K562 (cell line): ENCODE measurements around the gene MPV17L2. TPM values are rescaled to one million over a fixed set of nuclear protein-coding genes. Genes with fewer than 3 reads are reported as not detected.
A peak's percentile ranks its signal among the peaks of the same experiment; 100 is the strongest.

Experiments
- C11orf30 ChIP-seq: fragments of 450-650 bp; IDR thresholded peaks from 2 replicates; pipeline ENCODE4 v1.6.1; 2016; ENCODE audit warnings: low read depth, mild to moderate bottlenecking
- CGGBP1 ChIP-seq: fragments of 250-450 bp; sonication (Bioruptor Pico); IDR thresholded peaks from 2 replicates; pipeline ENCODE4 v1.9.0; 2021; ENCODE audit warnings: mild to moderate bottlenecking
- CHD2 ChIP-seq: IDR thresholded peaks from 2 replicates; pipeline ENCODE4 v1.6.1; 2011; ENCODE audit warnings: low read depth, low read length
- E2F6 ChIP-seq, 2 experiments: IDR thresholded peaks; 2 replicates each; pipeline ENCODE4 v1.6.1; 2011; ENCODE audit warnings: borderline replicate concordance in 1 of 2, control low read depth in 1 of 2, low read depth in 1 of 2, low read length in 1 of 2, mild to moderate bottlenecking in 1 of 2, mixed read lengths in 1 of 2, moderate library complexity in 1 of 2; ENCODE audit not compliant: insufficient read depth in 1 of 2, insufficient read length in 1 of 2, poor library complexity in 1 of 2, severe bottlenecking in 1 of 2; ENCODE audit errors: extremely low read depth in 1 of 2
- FIP1L1 ChIP-seq: fragments of 200-400 bp; formaldehyde crosslinking; IDR thresholded peaks from 2 replicates; pipeline ENCODE4 v1.6.1; 2018; ENCODE audit warnings: mild to moderate bottlenecking, low read depth, low read length; ENCODE audit not compliant: poor library complexity, severe bottlenecking
- KAT7 ChIP-seq: sonication (generic); formaldehyde crosslinking; IDR thresholded peaks from 2 replicates; pipeline ENCODE4 v1.8.0; 2022; ENCODE audit warnings: missing genetic modification reagents, mild to moderate bottlenecking, borderline replicate concordance
- NEUROD1 ChIP-seq: fragments of 150-350 bp; IDR thresholded peaks from 2 replicates; pipeline ENCODE4 v1.6.1; 2014; ENCODE audit warnings: borderline replicate concordance, low read length, low read depth; ENCODE audit not compliant: partially characterized antibody
- NFIC ChIP-seq: fragments of 450-650 bp; IDR thresholded peaks from 2 replicates; pipeline ENCODE4 v1.6.1; 2017; ENCODE audit warnings: mild to moderate bottlenecking, inconsistent platforms
- NFYB ChIP-seq: IDR thresholded peaks from 2 replicates; pipeline ENCODE4 v1.6.1; 2011; ENCODE audit warnings: mild to moderate bottlenecking, moderate library complexity; ENCODE audit not compliant: insufficient read length; ENCODE audit errors: extremely low read depth
- PHF20 ChIP-seq: fragments of 450-650 bp; IDR thresholded peaks from 2 replicates; pipeline ENCODE4 v1.6.1; 2018; ENCODE audit not compliant: partially characterized antibody
- PTTG1 ChIP-seq: fragments of 450-650 bp; IDR thresholded peaks from 2 replicates; pipeline ENCODE4 v1.6.1; 2016; ENCODE audit warnings: low read depth, mild to moderate bottlenecking, missing genetic modification characterization, missing compliant biosample characterization
- SFPQ ChIP-seq: fragments of 200-400 bp; formaldehyde crosslinking; IDR thresholded peaks from 2 replicates; pipeline ENCODE4 v1.6.1; 2017; ENCODE audit warnings: mild to moderate bottlenecking, low read depth, low read length, moderate library complexity
- TEAD1 ChIP-seq, 2 experiments: fragments of 450-650 bp in 1 of 2; sonication (generic) in 1 of 2; formaldehyde crosslinking; IDR thresholded peaks; 2 replicates each; pipeline versions ENCODE4 v1.4.0 to v1.8.0; 2020 to 2022; ENCODE audit warnings: mild to moderate bottlenecking in 2 of 2, missing genetic modification reagents in 1 of 2
- TOE1 ChIP-seq, 2 experiments: fragments of 450-650 bp in 1 of 2; sonication (generic) in 1 of 2; formaldehyde crosslinking in 1 of 2; IDR thresholded peaks; 2 replicates each; pipeline versions ENCODE4 v1.7.1 to v1.8.0; 2016 to 2022; ENCODE audit warnings: borderline replicate concordance in 2 of 2, mild to moderate bottlenecking in 2 of 2, antibody characterized with exemption in 1 of 2, inconsistent platforms in 1 of 2, low read depth in 1 of 2, missing genetic modification reagents in 1 of 2, moderate library complexity in 1 of 2
- ZNF124 ChIP-seq: sonication (generic); formaldehyde crosslinking; IDR thresholded peaks from 2 replicates; pipeline ENCODE4 v1.8.1; 2022; ENCODE audit warnings: missing genetic modification reagents
- ZNF324 ChIP-seq: fragments of 250-450 bp; sonication (Bioruptor Pico); IDR thresholded peaks from 2 replicates; pipeline ENCODE4 v1.4.0; 2020; ENCODE audit warnings: mild to moderate bottlenecking
- ZNF584 ChIP-seq: fragments of 200-800 bp; sonication (Bioruptor generic); IDR thresholded peaks from 2 replicates; pipeline ENCODE4 v1.6.1; 2016; ENCODE audit warnings: low read depth, mild to moderate bottlenecking, missing genetic modification characterization, missing compliant biosample characterization
- polyA plus RNA-seq, 8 experiments: library from polyadenylated mRNA; depleted of rRNA in 4 of 8; stranded (reverse) in 5 of 8; unstranded in 3 of 8; fragments of >200 nt; fragmentation: Nextera tagmentation in 2 of 8; fragmentation: Illumina TruSeq in 1 of 8; extraction: Ambion mirVana in 2 of 8; extraction: Trizol in 1 of 8; gene quantifications; 2 replicates each; pipeline versions ENCODE4 v1.2.1 to v1.2.3, GENCODE V29; 2011 to 2014; ENCODE audit warnings: inconsistent platforms in 1 of 8, missing spikeins in 1 of 8
- total RNA-seq, 7 experiments: library from RNA; depleted of rRNA in 6 of 7; stranded (reverse); fragments of >200 nt in 6 of 7; fragmentation: Illumina TruSeq in 2 of 7; extraction: Trizol in 2 of 7; gene quantifications; 2 replicates each; pipeline versions ENCODE4 v1.2.1 to v1.2.3, GENCODE V29; 2011 to 2021; ENCODE audit warnings: low replicate concordance in 1 of 7

MPV17L2 gene
- total and polyA plus RNA-seq, 9 of the 15 experiments (the other 6 are each of a cell fraction or from before 2014, with no cell fraction given): 10.6 to 60.2 (median 28.5) TPM

- TF ChIP-seq ZNF324 (CRISPR knock-in tag): no peak
- peak; percentile 41 for TF ChIP-seq NEUROD1
- TF ChIP-seq PTTG1: no peak
- peak in 1 of 2 experiments; percentile 45 for TF ChIP-seq E2F6 (IDR thresholded peaks at IDR 0.05; ENCODE audit: borderline replicate concordance in 1 of 2, extremely low read depth in 1 of 2, insufficient read depth in 1 of 2, insufficient read length in 1 of 2, low read depth in 1 of 2, low read length in 1 of 2, poor library complexity in 1 of 2, severe bottlenecking in 1 of 2)
- TF ChIP-seq TEAD1 (CRISPR knock-in tag; IDR thresholded peaks at IDR 0.05): no peak
- no peak for TF ChIP-seq NFYB
- TF ChIP-seq PHF20: peak; percentile 27
- peak; percentile 85 for TF ChIP-seq TOE1 (IDR thresholded peaks at IDR 0.05; ENCODE audit: borderline replicate concordance)
- no peak for TF ChIP-seq TOE1 (CRISPR knock-in tag; IDR thresholded peaks at IDR 0.05; ENCODE audit: borderline replicate concordance, low read depth)
- no peak for TF ChIP-seq ZNF124
- TF ChIP-seq NFIC: peak; percentile 56
- TF ChIP-seq CGGBP1: no peak
- TF ChIP-seq ZNF584: no peak
- TF ChIP-seq KAT7 (CRISPR knock-in tag): no peak
- TF ChIP-seq FIP1L1: no peak
- TF ChIP-seq SFPQ: no peak
- no peak for TF ChIP-seq CHD2
- no peak for TF ChIP-seq C11orf30
Observed at GRCh38 chr19:18224525-18225354, 31.7 kb downstream of the MPV17L2 start (continued).
